HG02885 (cell line): ENCODE data around the gene SLC7A5.
"Not testable (repeated sequence)": the region's sequence is repeated elsewhere in the genome, so short reads cannot be mapped to it uniquely, and the experiment has no call there.

Source experiments
- ATAC-seq: cut with Tn5 transposase; IDR thresholded peaks from one replicate; pipeline ENCODE4 v1.9.1; 2021; ENCODE audit warnings: mild to moderate bottlenecking; ENCODE audit not compliant: unreplicated experiment, poor library complexity

Gene SLC7A5

DNA sequence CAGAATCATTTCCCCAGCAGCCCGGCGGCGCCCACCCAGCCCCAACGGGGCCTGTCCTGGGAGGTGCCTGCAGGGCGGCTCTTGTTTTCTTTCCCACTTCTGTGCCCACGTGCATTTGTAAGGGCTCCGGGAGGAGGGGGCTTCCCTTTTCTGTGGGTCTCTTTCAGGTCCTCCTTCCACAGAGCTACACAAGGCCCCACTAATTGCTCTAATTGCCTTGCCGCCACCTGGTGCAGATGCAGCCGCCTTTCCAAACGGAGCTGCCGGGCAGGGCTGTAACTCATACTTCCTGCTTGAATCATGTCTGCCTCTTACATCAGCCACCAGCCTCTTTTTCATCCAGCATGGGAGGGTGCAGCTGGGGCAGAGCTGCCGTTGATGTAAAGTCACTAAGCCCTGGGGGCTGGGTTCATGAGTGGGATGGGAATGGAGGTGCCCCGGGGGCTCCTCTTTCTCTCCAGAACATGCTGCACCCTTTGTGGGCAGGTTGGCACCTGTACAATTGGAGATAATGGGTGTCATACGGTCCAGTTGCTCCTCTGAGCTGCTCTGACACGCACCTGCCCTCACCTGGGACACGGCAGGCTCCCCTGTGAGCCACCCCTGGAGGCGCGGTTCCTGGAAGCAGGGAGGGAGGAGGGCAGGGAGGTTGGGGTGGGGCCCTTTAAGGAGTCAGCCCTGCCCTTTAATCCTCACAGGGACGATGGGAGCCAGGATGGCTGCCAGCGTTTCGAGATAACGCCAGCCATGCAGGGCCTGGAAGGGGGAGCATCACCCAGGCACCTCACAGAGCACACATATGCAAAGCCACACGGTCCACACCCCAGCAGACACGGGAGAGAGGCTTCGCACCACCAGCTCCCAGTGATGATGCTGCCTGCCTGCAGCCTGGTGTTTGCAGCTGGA, 62.4 kb downstream of the SLC7A5 start:
- no peak for ATAC-seq

DNA sequence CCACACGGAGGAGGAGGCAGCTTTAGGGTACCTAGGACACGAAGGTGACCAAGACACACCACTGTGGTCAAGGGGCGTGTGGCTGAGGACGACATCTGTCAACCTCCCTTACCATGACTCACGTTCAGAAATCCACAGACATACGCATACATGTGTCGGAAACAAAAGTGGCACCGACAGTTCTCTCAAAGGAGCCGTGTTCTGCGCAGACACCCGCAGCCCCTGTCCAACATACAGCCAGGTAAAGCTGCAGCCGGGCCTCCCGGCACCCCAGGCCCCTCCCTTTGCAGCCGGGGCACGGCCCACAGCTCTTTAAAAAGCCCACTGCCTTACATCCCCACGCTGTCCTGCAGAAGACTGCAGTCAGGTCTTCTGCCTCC, 63.1 kb downstream of the SLC7A5 start:
- no peak for ATAC-seq

DNA sequence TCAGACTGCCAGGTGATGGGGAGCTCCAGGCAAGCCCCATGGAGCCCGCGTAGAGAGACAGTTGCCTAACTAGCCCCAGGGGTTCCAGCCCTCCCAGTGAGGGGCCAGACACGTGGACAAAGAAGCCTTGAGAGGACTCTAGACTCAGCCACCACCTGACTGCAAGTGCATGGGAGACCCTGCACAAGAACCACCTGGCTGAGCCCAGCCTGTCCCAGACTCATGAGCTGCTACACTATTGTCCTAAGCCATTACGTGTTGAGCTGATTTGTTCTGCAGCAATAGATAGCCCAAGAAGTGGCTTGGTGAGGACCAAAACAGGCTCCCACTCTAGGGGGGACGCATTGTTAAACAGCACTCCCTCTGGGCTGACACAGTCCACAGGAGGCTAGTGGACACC, 65.9 kb downstream of the SLC7A5 start:
- no peak for ATAC-seq

DNA sequence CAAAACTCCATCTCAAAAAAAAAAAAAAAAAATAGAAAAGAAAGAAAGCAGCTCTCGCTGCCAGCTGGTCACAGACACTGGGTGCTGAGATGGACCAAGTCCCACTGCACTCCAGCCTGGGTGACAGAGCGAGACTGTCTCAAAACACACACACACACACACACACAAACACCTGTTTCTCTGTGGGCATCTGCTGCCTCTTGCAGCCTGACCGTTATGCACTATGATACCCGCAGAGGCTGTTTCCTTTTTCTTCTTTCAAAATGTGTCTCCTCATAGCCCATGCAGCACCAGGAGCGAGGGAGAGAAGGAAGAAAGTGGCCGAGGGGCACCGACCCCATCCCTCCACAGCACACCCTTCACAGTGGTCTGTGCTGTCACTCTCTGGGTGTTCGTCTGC, 66.6 kb downstream of the SLC7A5 start:
- ATAC-seq, result no peak

DNA sequence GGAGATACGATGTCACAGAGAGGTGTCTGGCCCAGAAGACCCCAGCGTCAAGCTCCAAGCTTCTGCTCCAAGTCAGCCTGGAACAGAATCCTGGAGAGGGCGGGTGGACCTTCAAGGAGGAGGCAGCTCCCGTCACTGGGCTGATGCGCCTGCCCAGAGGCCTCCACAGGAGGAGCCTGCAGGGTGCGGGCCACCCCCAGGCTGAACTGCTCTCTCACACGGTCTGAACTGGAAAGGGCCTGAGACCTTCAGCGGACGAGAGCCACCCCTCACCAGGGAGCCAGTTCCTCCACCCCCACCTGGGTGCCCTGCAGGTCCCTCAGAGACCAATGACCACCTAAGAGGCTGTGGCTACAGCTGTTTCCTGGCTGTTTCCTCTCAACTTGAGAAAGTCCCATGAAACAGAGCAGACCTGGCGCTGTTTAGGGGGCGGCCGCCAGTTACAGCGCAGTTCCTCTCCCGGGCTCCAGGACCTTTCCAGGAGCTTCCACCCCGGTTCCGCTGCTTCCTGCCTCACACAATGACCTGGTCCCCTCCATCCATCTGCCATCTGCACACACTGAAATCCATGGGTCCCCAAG, 67.5 kb downstream of the SLC7A5 start:
- ATAC-seq, result no peak

DNA sequence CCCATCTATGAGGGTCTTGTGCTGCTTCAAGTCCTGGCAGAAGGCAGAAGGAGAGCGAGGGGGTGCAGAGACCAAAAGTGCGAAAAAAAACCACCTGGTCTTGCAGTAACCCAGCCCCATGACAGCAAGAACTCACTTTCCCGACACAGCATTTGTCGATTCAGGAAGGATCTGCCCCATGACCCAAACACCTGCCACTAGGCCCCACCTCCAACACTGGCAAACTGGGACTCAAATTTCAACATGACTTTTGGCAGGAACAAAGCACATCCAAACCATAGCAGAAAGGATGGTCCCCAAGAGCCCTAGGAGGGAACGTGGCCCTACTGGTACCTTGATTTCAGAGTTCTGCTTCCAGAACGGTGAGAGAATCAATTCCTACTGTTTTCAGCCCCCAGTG, 68.8 kb downstream of the SLC7A5 start:
- ATAC-seq, result no peak

DNA sequence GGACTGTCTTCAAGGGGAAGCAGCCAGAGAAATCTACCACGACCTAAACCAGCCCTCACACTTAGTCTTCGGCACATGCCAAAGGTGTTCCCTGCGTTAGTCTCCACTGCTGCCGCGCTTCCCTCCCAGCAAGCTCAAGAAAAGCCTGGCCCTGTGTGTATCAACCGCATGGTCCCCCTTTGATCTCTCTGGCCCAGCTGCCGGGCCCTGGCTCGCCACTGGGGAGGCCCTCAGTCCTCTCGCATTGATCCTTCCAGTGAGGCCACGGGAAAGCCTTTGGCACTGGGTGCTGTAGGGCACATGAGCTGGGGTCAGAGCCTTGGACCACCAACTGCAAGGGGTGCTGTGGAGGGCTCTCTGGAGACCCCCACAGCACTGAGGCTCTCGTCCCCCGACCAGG, 74.0 kb downstream of the SLC7A5 start:
- no peak for ATAC-seq

DNA sequence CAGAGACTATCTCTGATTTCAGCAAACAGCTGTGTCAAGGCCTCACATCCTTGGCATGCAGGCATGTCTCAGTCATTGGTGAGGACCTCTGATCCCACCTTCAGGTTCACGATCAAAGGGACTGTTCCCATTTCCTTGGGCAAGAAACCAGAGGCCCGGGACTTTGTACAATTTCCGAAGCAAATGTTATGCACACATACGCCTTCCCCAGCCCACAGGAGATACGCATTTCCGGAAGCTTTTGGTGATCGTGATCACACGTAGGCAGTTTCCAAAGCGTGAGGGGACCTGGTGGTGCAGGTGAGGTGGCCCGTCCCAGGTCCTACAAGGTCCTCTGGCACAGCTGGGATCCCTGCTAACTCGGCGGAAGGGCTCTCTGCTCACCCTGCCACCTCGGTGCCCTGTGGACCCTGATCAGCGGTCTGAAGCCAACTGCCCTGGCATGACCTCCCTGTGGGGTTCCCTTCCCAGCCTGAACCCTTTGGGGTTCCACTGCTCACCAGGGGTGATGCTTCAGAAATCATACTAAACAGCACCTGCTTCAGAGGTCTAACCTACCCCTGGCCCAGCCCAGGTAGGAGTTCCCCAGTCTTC, 74.7 kb downstream of the SLC7A5 start:
- ATAC-seq, result no peak

DNA sequence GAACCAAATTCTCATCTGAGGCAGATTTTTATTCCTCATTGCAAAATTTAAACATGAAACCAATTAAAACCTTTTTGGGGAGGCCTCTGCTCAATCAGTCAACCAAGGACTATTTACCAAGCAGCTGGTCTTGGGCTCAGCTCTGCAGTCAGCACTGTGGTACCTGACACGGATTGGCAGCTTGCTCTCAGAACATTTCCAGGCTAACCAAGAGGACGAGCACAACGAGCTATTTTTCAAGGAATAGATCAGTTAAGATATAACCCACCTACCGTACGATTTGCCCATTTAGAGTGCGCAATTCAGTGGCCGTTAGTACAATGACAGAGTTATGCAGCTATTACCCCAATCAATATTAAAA, 77.1 kb downstream of the SLC7A5 start:
- no peak for ATAC-seq

DNA sequence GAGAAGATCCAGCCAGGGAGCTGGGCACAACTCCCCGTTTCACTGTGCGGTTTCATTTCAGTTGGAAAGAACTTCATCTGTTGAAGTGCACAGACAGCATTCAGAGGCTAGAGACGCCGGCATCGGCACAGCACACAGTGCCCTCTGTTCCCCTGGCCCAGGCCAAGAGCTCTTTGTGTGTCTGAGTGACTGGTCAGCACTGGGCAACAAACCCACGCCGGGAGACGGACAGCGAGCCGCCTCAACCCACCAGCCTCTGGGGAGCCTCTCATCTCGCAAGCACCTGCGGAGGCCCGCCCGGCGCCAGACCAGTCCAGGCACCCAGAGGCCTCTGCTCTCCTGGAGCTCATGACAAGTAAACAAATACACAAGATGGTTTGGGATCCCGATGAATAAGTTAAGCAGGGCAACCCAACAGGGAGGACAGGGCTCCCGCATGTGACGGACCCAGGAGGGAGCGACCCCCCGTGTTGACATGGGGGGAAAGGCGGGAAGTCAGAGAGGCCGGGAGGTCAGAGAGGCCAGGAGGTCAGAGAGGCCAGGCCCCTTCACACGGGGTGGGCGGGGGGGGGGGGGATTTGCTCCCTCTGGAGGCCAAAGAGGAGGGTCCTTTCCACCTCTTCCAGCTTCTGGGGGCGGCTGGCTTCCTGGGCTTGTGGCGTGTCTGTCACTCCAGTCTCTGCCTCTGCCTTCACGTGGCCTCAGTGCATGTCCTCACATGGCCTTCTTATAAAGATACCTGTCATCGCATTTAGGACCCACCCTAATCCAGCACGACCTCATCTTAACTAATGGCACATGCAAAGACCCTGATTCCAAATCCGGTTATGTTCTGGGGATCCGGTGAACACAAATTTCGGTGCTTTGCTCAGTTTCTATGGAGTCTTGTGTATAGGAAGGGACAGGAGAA, 77.8 kb downstream of the SLC7A5 start:
- no peak for ATAC-seq

DNA sequence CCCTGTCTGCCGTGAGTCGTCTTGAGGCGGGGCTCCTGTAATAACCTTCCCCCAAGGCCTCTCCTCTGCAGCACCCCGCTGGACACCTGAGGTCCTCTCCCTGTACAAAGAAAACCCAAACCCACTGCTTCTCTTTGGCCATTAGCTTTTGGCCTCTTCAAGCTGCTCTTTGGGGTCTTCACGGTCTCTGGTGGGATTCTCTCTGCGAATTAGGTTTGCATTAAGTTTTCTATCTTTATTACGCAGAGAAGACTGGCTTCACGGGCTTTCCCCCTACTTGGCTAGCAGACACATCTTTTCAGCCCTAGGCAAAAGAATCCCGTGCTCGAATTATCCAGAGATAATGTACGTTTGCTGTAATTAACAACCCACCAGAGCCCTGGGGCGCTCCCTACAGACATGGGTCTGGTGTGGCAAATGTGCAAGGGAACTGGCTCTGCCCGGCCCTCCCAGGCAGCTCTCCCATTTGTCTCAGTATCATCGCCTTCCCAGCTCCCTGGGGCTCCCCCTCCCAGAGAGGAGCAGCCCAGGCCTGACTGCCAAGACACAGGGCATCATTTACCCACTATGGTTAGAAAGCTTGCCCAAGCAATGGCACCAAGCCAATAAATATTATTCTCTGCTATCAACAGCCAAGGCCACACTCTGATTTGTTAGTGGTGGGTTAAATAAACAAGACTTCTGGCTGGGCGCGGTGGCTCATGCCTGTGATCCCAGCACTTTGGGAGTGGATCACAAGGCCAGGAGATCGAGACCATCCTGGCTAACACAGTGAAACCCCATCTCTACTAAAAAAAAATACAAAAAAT, 78.8 kb downstream of the SLC7A5 start:
- no peak for ATAC-seq

DNA sequence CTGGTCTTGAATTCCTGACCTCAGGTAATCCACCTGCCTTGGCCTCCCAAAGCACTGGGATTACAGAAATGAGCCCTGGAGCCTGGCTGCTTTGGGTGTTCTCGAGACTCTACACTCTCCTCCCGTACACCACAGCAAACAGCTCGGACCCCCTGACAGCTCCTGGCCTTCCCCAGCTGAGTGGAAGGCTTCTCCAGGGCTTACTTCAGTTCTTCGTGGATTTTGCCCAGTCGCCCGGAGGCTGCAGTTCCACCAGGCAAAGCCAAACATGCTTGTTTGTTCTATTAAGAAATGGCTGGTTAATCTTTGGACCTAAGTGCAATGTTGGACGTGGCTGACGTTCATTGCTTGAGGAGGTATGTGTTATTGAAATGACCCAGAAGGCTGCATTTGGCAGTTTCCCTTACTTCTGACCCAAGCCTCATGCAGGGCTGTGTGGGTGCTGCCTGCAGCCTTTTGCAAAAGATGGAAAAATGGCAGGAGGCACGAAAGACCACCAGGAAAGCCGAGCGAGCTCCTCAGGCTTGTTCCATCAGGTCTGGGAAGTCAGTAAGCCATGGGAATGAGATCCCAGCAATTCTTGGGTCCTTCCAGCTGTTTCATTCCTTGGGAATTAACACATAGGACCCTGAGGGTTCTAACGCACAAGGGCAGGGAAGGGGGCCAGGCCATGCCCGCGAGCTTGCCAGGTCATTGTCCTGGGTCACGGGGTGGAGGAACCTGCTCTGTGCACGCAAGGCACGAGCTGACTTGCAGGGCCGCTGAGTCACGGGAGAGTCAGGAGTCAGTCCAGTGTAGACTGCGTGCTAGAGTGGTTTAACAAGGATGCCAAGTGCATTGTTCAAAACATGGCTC, 79.6 kb downstream of the SLC7A5 start:
- no peak for ATAC-seq

DNA sequence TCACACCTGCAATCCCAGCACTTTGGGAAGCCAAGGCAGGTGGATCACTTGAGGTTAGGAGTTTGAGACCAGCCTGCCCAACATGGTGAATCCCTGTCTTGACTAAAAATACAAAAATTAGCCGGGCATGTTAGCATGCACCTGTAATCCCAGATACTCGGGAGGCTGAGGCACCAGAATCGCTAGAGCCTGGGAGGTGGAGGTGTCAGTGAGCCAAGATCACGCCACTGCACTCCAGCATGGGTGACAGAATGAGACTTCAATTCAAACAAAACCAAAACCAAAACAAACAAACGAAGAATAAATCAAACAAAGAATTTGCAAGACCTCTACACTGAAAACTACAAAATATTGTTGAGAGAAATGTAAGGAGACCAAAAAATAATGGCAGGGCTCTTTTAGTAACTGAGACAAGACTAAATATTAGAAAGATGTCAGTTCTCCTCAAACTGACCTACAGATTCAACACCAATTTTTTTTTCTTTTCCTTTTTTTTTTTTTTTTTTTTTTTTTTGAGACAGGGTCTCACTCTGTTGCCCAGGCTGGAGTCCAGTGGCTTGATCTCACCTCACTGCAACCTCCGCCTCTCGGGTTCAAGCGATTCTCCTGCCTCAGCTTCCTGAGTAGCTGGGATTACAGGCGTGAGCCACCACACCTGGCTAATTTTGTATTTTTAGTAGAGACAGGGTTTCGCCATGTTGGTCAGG, 80.4 kb downstream of the SLC7A5 start:
- ATAC-seq, result not testable (repeated sequence)

DNA sequence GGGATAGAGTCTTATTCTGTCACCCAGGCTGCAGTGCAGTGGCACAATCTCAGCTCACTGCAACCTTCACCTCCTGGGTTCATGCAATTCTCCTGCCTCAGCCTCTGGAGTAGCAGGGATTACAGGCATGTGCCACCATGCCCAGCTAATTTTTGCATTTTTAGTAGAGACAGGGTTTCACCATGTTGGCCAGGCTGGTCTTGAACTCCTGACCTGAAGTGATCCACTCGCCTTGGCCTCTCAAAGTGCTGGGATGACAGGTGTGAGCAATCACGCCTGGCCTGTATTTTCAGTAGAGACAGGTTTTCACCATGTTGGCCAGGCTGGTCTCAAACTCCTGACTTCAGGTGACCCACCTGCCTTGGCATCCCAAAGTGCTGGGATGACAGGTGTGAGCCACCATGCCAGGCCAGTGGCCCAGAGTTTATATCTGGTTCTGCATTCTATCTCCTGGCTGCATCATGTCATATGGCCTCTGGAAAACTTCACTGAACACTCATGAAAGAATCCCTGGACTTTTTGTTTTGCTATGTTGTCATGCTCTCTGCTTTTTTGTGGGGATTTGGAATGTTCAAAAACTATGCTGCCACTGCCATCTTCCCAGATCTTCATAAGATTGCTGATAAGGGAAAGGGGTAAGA, 81.7 kb downstream of the SLC7A5 start:
- ATAC-seq, result not testable (repeated sequence)

DNA sequence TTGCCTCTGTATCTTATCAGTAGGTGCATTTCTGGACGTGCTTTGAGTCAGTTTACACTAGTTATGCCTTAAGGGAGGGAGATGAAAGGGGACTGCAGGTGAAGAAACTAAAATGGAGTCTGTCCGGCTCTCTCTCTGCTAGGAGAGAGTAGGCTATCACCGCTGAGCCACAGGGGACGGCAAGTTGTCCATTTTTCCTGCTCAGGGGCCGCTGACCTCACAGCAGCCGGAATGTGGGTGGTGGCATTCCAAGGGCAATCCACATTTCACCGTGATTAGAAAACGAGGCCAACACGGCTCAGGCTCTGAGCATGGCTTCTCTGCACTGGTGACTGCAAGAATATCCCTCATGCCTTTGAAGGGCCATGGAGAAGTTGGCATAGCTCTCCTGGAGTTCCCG, 84.5 kb downstream of the SLC7A5 start:
- no peak for ATAC-seq

DNA sequence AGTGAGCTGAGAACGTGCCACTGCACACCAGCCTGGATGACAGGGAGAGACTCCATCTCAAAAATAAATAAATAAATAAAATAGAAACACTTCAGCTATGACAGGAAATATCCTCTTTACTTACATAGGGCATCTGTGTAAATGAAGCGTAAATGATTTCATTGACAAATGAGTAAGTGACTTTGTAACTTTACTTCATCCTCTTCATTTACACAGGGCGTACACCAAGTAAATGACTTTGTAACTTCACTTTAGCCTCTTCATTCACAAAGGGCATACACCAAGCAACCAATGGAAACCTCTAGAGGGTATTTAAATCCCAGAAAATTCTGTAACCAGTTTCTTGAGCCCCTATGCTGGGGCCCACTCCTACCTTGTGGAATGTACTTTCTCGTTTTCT, 87.3 kb downstream of the SLC7A5 start:
- no peak for ATAC-seq

DNA sequence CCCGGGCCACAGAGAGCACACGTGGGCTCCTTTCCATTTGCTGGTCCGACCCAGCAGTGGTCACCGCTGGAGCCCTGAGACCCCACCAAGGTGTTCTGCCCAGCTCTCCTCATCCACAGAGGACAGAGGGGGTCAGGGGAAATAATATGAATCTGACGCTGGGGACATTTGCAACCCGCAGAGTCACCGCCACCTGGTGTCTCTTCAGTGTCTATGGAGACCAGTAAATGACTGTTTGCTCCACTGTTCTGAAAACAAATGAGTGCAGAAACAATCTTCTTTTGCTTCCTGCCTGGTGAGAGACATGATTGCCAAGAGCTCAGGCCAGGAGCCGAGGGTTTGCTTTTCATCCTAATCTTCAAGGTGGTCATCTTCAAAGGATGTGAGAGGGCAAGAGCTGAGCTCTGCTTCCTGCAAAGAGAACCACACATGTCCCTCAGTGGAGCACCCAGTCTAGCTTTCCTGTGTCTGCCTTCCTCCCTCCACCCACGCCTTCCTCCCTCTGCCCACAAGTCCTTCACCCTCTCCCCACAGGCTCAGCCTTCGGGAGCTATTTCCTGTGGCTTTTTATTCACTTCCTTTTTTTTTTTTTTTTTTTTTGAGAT, 88.8 kb downstream of the SLC7A5 start:
- peak; percentile 29 for ATAC-seq
